CD14-positive monocyte (primary cell): Measurements from ENCODE around the gene FOLR1. TPM values are rescaled to one million over a fixed set of nuclear protein-coding genes. Genes with fewer than 3 reads are reported as not detected.

ENCODE experiments used
- DNase-seq, 3 donors: peaks; one replicate each; pipeline ENCODE4 v3.0.0-alpha.2; 2011 to 2022
- H2AFZ ChIP-seq: 2 replicates; pipeline ENCODE4 v1.6.0; 2012; ENCODE audit warnings: mild to moderate bottlenecking, low read depth, low read length, inconsistent platforms; ENCODE audit not compliant: insufficient read depth, poor library complexity, severe bottlenecking
- H3K27ac ChIP-seq, 2 donors: 1 replicate in 1 of 2; 2 replicates in 1 of 2; pipeline ENCODE4 v1.5.1; 2012 to 2013; ENCODE audit warnings: low read length in 2 of 2, control low read depth in 1 of 2, inconsistent platforms in 1 of 2, low read depth in 1 of 2, mild to moderate bottlenecking in 1 of 2
- H3K27me3 ChIP-seq, 2 donors: one replicate each; pipeline versions ENCODE4 v1.6.0 to v1.6.1; 2011 to 2013; ENCODE audit warnings: low read length in 2 of 2; ENCODE audit not compliant: control insufficient read depth in 2 of 2, insufficient read depth in 2 of 2
- H3K36me3 ChIP-seq, 2 donors: replicated peaks in 1 of 2; 1 replicate in 1 of 2; 2 replicates in 1 of 2; pipeline versions ENCODE4 v1.5.1 to v1.6.1; 2012 to 2013; ENCODE audit warnings: low read length in 2 of 2, control low read depth in 1 of 2, inconsistent platforms in 1 of 2, mild to moderate bottlenecking in 1 of 2; ENCODE audit not compliant: insufficient read depth in 2 of 2, control insufficient read depth in 1 of 2
- H3K4me1 ChIP-seq, 2 donors: 1 replicate in 1 of 2; 2 replicates in 1 of 2; pipeline versions ENCODE4 v1.5.1 to v1.6.1; 2012 to 2013; ENCODE audit warnings: low read length in 2 of 2, control low read depth in 1 of 2, inconsistent platforms in 1 of 2, mild to moderate bottlenecking in 1 of 2, moderate library complexity in 1 of 2; ENCODE audit not compliant: insufficient read depth in 2 of 2, control insufficient read depth in 1 of 2
- H3K4me2 ChIP-seq: replicated peaks from 2 replicates; pipeline ENCODE3; 2012; ENCODE audit warnings: low read length, moderate library complexity, mild to moderate bottlenecking; ENCODE audit not compliant: poor library complexity, severe bottlenecking; ENCODE audit errors: extremely low read depth
- H3K4me3 ChIP-seq, 3 experiments: fragments of 200-600 bp in 1 of 3; sonication (generic) in 1 of 3; replicated peaks in 1 of 3; 1 replicate in 2 of 3; 2 replicates in 1 of 3; pipeline ENCODE4 v1.5.1; 2011 to 2013; ENCODE audit warnings: low read length in 3 of 3, mild to moderate bottlenecking in 3 of 3, control low read depth in 2 of 3, low read depth in 2 of 3, inconsistent platforms in 1 of 3, moderate library complexity in 1 of 3
- H3K79me2 ChIP-seq: 2 replicates; pipeline ENCODE4 v1.6.0; 2012; ENCODE audit warnings: mild to moderate bottlenecking, control low read depth, inconsistent platforms, low read length, moderate library complexity; ENCODE audit not compliant: insufficient read depth
- H3K9ac ChIP-seq: 2 replicates; pipeline ENCODE4 v1.6.0; 2017; ENCODE audit warnings: low read length, mild to moderate bottlenecking; ENCODE audit not compliant: insufficient read depth, poor library complexity, severe bottlenecking
- H3K9me3 ChIP-seq, 2 donors: replicated peaks in 1 of 2; 1 replicate in 1 of 2; 2 replicates in 1 of 2; pipeline versions ENCODE4 v1.5.1 to v1.6.1; 2012 to 2013; ENCODE audit warnings: low read length in 2 of 2, control low read depth in 1 of 2; ENCODE audit not compliant: control insufficient read depth in 1 of 2, insufficient read depth in 1 of 2
- H4K20me1 ChIP-seq: 2 replicates; pipeline ENCODE4 v1.6.0; 2012; ENCODE audit warnings: mild to moderate bottlenecking, low read length, control low read depth, moderate library complexity; ENCODE audit not compliant: insufficient read depth
- H3K27ac Mint-ChIP-seq, 7 donors: one replicate each; pipeline ENCODE4 v1.8.0; 2020; ENCODE audit warnings: mild to moderate bottlenecking in 7 of 7, mixed read lengths in 7 of 7, moderate library complexity in 6 of 7, inconsistent platforms in 2 of 7
- H3K27me3 Mint-ChIP-seq, 3 donors: one replicate each; pipeline ENCODE4 v1.8.0; 2021 to 2022; ENCODE audit warnings: low read depth in 3 of 3, mild to moderate bottlenecking in 3 of 3, mixed read lengths in 3 of 3, moderate library complexity in 3 of 3, inconsistent platforms in 1 of 3
- H3K36me3 Mint-ChIP-seq, 2 donors: one replicate each; pipeline ENCODE4 v1.8.0; 2020; ENCODE audit warnings: mixed read lengths in 2 of 2, inconsistent platforms in 1 of 2, mild to moderate bottlenecking in 1 of 2
- H3K4me1 Mint-ChIP-seq: one replicate; pipeline ENCODE4 v1.8.0; 2020; ENCODE audit warnings: mild to moderate bottlenecking, mixed read lengths
- H3K4me3 Mint-ChIP-seq, 2 donors: one replicate each; pipeline ENCODE4 v1.8.0; 2020; ENCODE audit warnings: mild to moderate bottlenecking in 2 of 2, mixed read lengths in 2 of 2, moderate library complexity in 1 of 2
- H3K9me3 Mint-ChIP-seq, 7 donors: one replicate each; pipeline ENCODE4 v1.8.0; 2020 to 2022; ENCODE audit warnings: mixed read lengths in 7 of 7, mild to moderate bottlenecking in 6 of 7, moderate library complexity in 6 of 7, inconsistent platforms in 2 of 7
- WGBS: methylation state at CpG from one replicate; pipeline ENCODE4 v1.1.5; 2013; ENCODE audit warnings: missing lambda C conversion rate; ENCODE audit not compliant: insufficient coverage; 5-methylcytosine and 5-hydroxymethylcytosine counted together
- intact Hi-C, 2 donors: fragments of 100-400 bp; cut with micrococcal nuclease; formaldehyde crosslinking; loops; one replicate each; pipeline versions ENCODE4 v1.15.0 to v1.15.1; 2023
- polyA plus RNA-seq, 3 donors: library from polyadenylated mRNA; depleted of rRNA in 1 of 3; unstranded in 2 of 3; stranded (reverse) in 1 of 3; fragments of 300-500 nt in 2 of 3; fragments of >200 nt in 1 of 3; fragmentation: Illumina TruSeq in 2 of 3; gene quantifications; 1 replicate in 2 of 3; 2 replicates in 1 of 3; pipeline ENCODE4 v1.2.3, GENCODE V29; 2012 to 2021
- TF ChIP-seq, protein P1 (sequence below): fragments of 200-600 bp; IDR thresholded peaks from one replicate; pipeline ENCODE4 v1.8.0; 2022; ENCODE audit warnings: antibody characterized with exemption, mild to moderate bottlenecking

Gene FOLR1
- polyA plus RNA-seq, 3 donors, result not detected

DNA sequence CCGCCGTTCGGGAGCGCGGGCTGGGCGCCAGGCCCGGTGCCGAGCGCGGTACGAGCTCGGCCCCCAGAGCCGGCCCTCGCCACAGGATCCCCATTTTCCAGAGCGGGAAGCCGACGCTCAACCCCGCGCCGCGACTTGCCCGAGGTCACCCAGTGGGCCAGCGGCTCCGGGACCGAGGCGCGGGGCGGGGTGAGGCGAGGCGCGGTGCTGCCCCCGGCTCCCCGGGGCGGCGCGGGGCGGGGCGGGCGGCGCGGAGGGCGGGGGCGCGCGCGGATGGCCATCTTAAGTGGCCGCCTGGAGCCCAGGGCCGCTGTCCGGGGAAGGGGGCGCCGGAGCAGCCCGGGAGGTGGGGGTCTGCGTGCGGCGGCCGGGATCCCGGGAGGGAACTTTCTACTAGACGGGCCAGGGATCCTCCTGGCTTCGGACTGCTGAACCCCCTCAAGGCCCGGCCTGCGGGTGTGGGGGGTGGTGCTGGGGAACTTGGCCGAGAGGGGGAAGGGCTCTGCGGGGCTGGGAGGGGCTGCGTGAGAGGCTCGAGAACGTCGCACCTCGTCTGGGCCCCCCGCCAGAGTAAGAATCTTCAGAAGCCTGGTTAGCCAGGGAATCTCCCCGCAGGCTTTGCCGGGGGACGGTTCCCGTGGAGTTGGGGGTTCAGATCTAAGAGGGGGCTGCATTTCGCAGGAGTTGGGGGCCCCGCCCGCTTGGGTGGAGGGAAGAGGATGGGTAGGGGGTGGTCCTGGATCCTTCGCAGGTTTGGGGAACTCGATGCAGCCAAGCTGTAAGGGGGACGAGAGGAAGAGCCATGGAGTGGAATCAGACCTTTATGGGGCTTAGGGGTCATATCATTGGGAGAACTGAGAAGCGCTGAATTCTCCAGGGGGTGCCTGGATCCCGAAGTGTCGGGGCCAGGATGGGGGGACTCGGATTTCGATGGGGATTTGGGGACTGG lies 31.9 kb downstream of the FOLR1 start:
- Mint-ChIP-seq H3K9me3 (no peaks in the 10 kb centered on the region), H3K4me3 (peak overlapping the region; percentile 96 to 97), H3K4me1 (peaks cover 47% of the 10 kb centered on the region), H3K27me3 (peaks cover 0 to 2% (median 0%) of the 10 kb centered on the region in 3 donors), H3K36me3 (peaks cover 17 to 29% of the 10 kb centered on the region in 2 donors), H3K27ac (peak overlapping the region; percentile 89 to 96 (median 94))
- Histone ChIP-seq H3K4me1 (peaks cover 44 to 53% of the 10 kb centered on the region in 2 donors), H3K4me2 (peak overlapping the region; percentile 98), H3K79me2 (peaks cover 41% of the 10 kb centered on the region), H3K9ac (peak overlapping the region; percentile 86), H3K4me3 (peak overlapping the region; percentile 89 to 99 (median 90)), H2AFZ (peak overlapping the region; percentile 78), H3K9me3 (no peaks in the 10 kb centered on the region), H3K27me3 (no peaks in the 10 kb centered on the region), H3K36me3 (peaks cover 24 to 26% of the 10 kb centered on the region in 2 donors), H3K27ac (peak overlapping the region; percentile 84 to 86), H4K20me1 (peaks cover 37% of the 10 kb centered on the region)
- WGBS, result under 1% methylated on average over 80 of the region's 84 CpGs
- DNase-seq, result no peak
- TF ChIP-seq, protein P1, sequence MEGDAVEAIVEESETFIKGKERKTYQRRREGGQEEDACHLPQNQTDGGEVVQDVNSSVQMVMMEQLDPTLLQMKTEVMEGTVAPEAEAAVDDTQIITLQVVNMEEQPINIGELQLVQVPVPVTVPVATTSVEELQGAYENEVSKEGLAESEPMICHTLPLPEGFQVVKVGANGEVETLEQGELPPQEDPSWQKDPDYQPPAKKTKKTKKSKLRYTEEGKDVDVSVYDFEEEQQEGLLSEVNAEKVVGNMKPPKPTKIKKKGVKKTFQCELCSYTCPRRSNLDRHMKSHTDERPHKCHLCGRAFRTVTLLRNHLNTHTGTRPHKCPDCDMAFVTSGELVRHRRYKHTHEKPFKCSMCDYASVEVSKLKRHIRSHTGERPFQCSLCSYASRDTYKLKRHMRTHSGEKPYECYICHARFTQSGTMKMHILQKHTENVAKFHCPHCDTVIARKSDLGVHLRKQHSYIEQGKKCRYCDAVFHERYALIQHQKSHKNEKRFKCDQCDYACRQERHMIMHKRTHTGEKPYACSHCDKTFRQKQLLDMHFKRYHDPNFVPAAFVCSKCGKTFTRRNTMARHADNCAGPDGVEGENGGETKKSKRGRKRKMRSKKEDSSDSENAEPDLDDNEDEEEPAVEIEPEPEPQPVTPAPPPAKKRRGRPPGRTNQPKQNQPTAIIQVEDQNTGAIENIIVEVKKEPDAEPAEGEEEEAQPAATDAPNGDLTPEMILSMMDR, result peak; percentile 0
- intact Hi-C loops, result loop anchor here (5.0 to 10.0 kb wide), 2 partner anchors 48 to 119 kb away; partner anchors contain the start of genes LAMTOR1 (in 1 of the 2) and TOMT (in 1 of the 2)

DNA sequence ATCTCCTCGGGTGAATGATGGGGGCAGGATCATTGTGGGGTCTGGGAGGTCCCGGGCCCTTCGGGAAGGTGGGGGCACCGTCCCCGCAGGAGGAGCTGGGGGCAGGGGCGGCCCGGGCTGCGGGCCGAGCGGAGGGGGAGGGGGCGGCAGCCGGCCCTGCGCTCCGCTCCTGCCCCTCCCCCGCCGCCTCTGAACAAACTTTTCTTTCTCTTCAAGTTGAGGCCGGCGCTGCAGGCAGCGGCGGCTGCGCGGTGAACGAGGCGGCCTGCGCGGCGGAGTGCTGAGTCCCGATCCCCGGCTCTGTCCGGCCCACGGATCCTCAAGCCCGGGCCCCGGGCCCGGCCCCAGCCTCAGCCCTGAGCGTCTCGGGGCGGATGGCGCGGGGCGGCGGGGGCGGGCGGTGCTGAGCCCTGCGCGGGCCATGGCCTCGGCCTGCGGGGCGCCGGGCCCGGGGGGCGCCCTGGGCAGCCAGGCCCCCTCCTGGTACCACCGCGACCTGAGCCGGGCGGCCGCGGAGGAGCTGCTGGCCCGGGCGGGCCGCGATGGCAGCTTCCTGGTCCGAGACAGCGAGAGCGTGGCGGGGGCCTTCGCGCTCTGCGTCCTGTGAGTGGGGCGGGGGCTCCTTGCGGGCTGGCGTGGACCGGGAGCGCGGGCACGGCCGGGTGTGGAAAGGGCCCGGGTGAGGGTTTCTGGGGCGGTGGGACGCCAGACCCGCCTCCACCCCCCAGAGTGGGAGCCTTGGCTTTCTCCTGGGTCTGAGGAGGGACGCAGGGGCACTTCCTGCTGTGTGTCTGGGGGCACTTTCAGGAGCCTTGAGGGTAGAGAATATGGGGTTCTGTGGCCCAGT lies 32.8 kb downstream of the FOLR1 start, which contains the start of gene INPPL1:
TSS of gene INPPL1 (plus strand) at position 204 of the 847 bp plus-strand sequence. CDS start at position 422, 218 bp downstream.
- under 1% methylated on average over 72 of the region's 81 CpGs for WGBS
- intact Hi-C loops, result loop anchor here (5.0 to 10.0 kb wide), 3 partner anchors 42 to 120 kb away; partner anchors contain the start of genes LAMTOR1 (in 1 of the 2) and TOMT (in 1 of the 2)
- peak in 2 of 3 donors; percentile 36 to 44 for DNase-seq
- Histone ChIP-seq H3K36me3 (peaks cover 33 to 35% of the 10 kb centered on the region in 2 donors), H3K4me3 (peak within 1 kb of the TSS; percentile 89 to 99 (median 90)), H3K27me3 (no peaks in the 10 kb centered on the region), H3K4me1 (peaks cover 42 to 51% of the 10 kb centered on the region in 2 donors), H3K9ac (peak within 1 kb of the TSS; percentile 86), H2AFZ (peak within 1 kb of the TSS; percentile 78), H3K9me3 (no peaks in the 10 kb centered on the region), H3K79me2 (peaks cover 41% of the 10 kb centered on the region), H3K27ac (peak within 1 kb of the TSS; percentile 84 to 86), H3K4me2 (peak within 1 kb of the TSS; percentile 98), H4K20me1 (peaks cover 46% of the 10 kb centered on the region)
- peaks cover 49% of the 10 kb centered on the region for H3K4me1 Mint-ChIP-seq
- TF ChIP-seq, protein P1, result no peak
- H3K27me3 Mint-ChIP-seq, result peaks cover 0 to 2% (median 0%) of the 10 kb centered on the region in 3 donors
- peaks cover 26 to 38% of the 10 kb centered on the region in 2 donors for H3K36me3 Mint-ChIP-seq
- H3K4me3 Mint-ChIP-seq, result peak within 1 kb of the TSS; percentile 96 to 97
- peak within 1 kb of the TSS; percentile 89 to 96 (median 94) for H3K27ac Mint-ChIP-seq
- no peaks in the 10 kb centered on the region for H3K9me3 Mint-ChIP-seq
